Measurements from ENCODE around the gene DNAH7. TPM values are rescaled to one million over a fixed set of nuclear protein-coding genes. Genes with fewer than 3 reads are reported as not detected.

Gene DNAH7
- total RNA-seq, 6 experiments from 2014 or later: 0.05 to 0.41 (median 0.23) TPM

- H3K36me3 Mint-ChIP-seq (ENCODE audit: low read depth): peaks cover 28% of the 10 kb centered on the region
- H3K4me1 Mint-ChIP-seq (ENCODE audit: low read depth): peaks cover 52% of the 10 kb centered on the region
- peak overlapping the region; percentile 27; the same call in 1 of the 2 replicates for H3K4me3 Mint-ChIP-seq
- no peaks in the 10 kb centered on the region; the same call in none of the 2 replicates for H3K27me3 Mint-ChIP-seq (ENCODE audit: insufficient read depth)
- H3K27ac Mint-ChIP-seq: peak overlapping the region; percentile 71
- DNase-seq: peak; percentile 45
- no peak for TF ChIP-seq CTCF (IDR thresholded peaks at IDR 0.05)
- H3K9me3 Mint-ChIP-seq: no peaks in the 10 kb centered on the region
These were observed 358.5 kb downstream of the DNAH7 start for GRCh38 chr2:195709901-195710806.

- peak overlapping the region; percentile 57 for H3K27ac Mint-ChIP-seq
- DNase-seq: peak; percentile 23
These were observed 362.3 kb downstream of the DNAH7 start for GRCh38 chr2:195706161-195706900.

GRCh38 chr2:195700480-195700879 lies 368.2 kb downstream of the DNAH7 start:
- no peaks in the 10 kb centered on the region; the same call in 1 of the 2 replicates for H3K9me3 Mint-ChIP-seq
- H3K27me3 Mint-ChIP-seq (ENCODE audit: insufficient read depth): no peaks in the 10 kb centered on the region
- no peak for TF ChIP-seq CTCF (IDR thresholded peaks at IDR 0.05)
- H3K4me1 Mint-ChIP-seq (ENCODE audit: low read depth): peaks cover 9% of the 10 kb centered on the region
- DNase-seq: no peak
- H3K36me3 Mint-ChIP-seq (ENCODE audit: low read depth): peaks cover 23% of the 10 kb centered on the region
- H3K4me3 Mint-ChIP-seq: no peak overlapping the region
- no peak overlapping the region for H3K27ac Mint-ChIP-seq

More at GRCh38 chr2:195706161-195706900, 362.3 kb downstream of the DNAH7 start:
- no peak for TF ChIP-seq CTCF (IDR thresholded peaks at IDR 0.05)
- Mint-ChIP-seq H3K9me3 (no peaks in the 10 kb centered on the region), H3K27me3 (ENCODE audit: insufficient read depth) (no peaks in the 10 kb centered on the region; the same call in 1 of the 2 replicates), H3K36me3 (ENCODE audit: low read depth) (peaks cover 14% of the 10 kb centered on the region), H3K4me1 (ENCODE audit: low read depth) (peaks cover 39% of the 10 kb centered on the region), H3K4me3 (peak overlapping the region; percentile 65)

GRCh38 chr2:195697681-195698220 lies 370.9 kb downstream of the DNAH7 start:
- no peak for TF ChIP-seq CTCF (IDR thresholded peaks at IDR 0.05)
- Mint-ChIP-seq H3K36me3 (ENCODE audit: low read depth) (peaks cover 30% of the 10 kb centered on the region), H3K27me3 (ENCODE audit: insufficient read depth) (no peaks in the 10 kb centered on the region), H3K4me1 (ENCODE audit: low read depth) (peaks cover 15% of the 10 kb centered on the region; the same call in 1 of the 2 replicates), H3K27ac (no peak overlapping the region), H3K9me3 (no peaks in the 10 kb centered on the region; the same call in 1 of the 2 replicates), H3K4me3 (no peak overlapping the region)
- DNase-seq: no peak

- DNase-seq: no peak
- peaks cover 42% of the 10 kb centered on the region for H3K36me3 Mint-ChIP-seq (ENCODE audit: low read depth)
- peaks cover 15% of the 10 kb centered on the region; the same call in 1 of the 2 replicates for H3K4me1 Mint-ChIP-seq (ENCODE audit: low read depth)
- H3K9me3 Mint-ChIP-seq: no peaks in the 10 kb centered on the region; the same call in 1 of the 2 replicates
- H3K4me3 Mint-ChIP-seq: no peak overlapping the region
- TF ChIP-seq CTCF (IDR thresholded peaks at IDR 0.05): no peak
- no peaks in the 10 kb centered on the region for H3K27me3 Mint-ChIP-seq (ENCODE audit: insufficient read depth)
- H3K27ac Mint-ChIP-seq: no peak overlapping the region
These were observed 372.6 kb downstream of the DNAH7 start for GRCh38 chr2:195696012-195696411.

All from HFFc6 (cell line).